ENCODE measurements around the gene PLCB2.

Gene PLCB2

DNA sequence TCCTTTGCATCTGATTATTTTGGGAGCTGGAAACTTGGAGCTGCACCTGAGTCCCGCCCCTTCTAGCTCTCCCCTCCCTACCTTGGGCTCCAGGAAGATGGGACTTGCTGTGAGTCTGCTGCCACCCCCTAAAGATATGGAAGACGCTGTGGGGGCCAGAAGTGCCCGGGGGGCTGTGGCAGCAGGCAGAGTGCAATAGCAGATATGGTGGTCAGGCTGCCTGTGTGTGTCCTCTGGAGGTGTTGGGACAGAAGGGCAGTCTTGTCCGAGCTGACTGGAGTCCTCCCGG lies 68.4 kb downstream of the PLCB2 start:
- peak overlapping the region; percentile 47 for H3K4me3 ChIP-seq (ENCODE audit: low read length)
- no peak for DNase-seq (ENCODE audit: low read depth)
- TF ChIP-seq CTCF (conservative IDR thresholded peaks at IDR 0.05; ENCODE audit: low read length): no peak

GRCh38 chr15:40238532-40239403 lies 69.0 kb downstream of the PLCB2 start, which contains the start of gene PAK6:
Gene PAK6, plus strand, starts transcription at chr15:40239063. Its CDS starts 25,723 bp downstream, at chr15:40264786.
- peak; percentile 15 for DNase-seq (ENCODE audit: low read depth)
- TF ChIP-seq CTCF (conservative IDR thresholded peaks at IDR 0.05; ENCODE audit: low read length): no peak
- H3K4me3 ChIP-seq (ENCODE audit: low read length): peak within 1 kb of the TSS; percentile 47

All from AG10803 (cell line).